Activated CD4-positive, CD25-positive, alpha-beta regulatory T cell (primary cell): ENCODE measurements around the gene BSPH1.
A peak's percentile ranks its signal among the peaks of the same experiment; 100 is the strongest.
"Not testable (repeated sequence)": the region's sequence is repeated elsewhere in the genome, so short reads cannot be mapped to it uniquely, and the experiment has no call there.

ENCODE experiments used
- DNase-seq, 4 experiments: peaks; one replicate each; lab custom pipeline; 2025; lab: John Stamatoyannopoulos, UW

BSPH1 gene

DNA sequence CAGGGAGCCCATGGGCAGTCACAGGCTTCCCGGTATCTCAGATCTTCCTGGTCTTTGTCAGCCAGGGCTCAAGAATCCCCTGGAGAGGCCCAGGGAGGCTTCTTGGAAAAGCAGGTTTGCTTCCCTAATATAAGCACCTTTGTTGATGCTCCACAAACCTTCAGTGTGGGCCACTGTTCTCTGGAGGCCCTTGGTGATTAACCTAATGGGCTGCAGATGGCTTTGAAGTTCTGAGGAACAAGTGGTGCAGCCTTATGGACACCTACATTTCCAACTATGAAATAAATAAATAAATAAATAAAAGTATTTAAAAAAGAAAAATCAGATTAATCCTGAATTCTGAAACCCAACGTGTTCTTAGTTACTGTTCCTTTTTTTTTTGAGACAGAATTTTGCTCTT, at the start of gene BSPH1:
Gene BSPH1 (minus strand): TSS at position 101 of the 400 bp plus-strand sequence. CDS start 89 bp downstream, at position 12.
- no peak for DNase-seq

- no peak for DNase-seq
Measured at GRCh38 chr19:48036765-48037164, 44.8 kb upstream of the BSPH1 start.

GRCh38 chr19:48033604-48034003, 41.6 kb upstream of the BSPH1 start:
- no peak for DNase-seq

DNA sequence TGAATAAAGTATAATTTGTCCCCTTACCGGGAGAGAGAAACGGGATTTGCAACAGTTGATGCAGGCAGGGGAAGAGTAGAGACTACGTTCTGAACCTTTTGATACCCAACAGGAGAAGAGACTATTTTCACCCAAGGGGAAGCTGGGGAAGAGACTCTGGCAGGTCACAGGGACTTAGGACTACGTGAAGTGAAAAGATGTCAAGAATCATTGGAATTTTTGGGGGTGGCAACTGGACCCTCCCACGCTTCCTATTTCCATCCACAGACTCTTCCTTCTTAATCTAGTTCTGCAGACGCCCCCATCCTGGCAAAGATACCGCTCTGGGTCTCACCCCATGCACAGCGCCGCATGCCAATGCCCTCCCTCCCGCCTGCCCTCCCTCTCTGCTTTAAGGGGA, 38.1 kb upstream of the BSPH1 start:
- DNase-seq: no peak

GRCh38 chr19:48029431-48029830, 37.5 kb upstream of the BSPH1 start:
- DNase-seq: no peak

DNA sequence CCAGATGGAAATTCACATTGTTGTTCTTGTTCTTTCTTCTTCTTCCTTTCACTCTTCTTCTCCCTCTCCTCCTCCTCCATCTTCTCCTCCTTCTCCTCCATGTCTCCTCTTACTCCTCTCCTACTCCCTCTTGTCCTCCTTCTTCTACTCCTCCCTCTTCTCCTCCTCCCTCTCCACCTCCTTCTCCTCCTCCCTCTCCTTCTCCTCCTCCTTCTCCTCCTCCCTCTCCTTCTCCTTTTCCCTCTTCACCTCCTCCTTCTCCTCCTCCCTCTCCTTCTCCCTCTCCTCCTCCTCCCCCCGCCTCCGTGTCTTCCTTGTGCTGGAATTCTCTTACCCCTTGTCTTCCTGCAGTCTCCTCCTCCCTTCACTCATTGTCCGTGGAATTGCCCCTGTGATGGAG, 33.5 kb upstream of the BSPH1 start:
- no peak for DNase-seq

DNA sequence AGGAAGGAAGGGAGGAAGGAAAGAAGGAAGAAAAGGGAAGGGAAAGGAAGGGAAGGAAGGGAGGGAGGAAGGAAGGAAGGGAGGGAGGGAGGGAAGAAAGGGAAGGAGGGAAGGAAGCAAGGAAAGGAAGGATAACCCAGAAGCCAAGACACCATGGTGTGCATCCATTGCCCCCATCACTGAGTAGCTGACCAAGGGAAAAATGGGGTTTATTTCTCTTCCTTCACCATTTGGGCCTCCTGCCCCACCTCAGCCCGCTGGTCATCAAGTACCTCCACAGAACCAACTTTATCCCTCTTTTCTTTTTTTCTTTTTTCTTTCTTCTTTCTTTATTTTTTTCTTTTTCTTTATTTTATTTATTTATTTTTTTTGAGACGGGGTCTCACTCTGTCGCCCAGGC, 31.5 kb upstream of the BSPH1 start:
- DNase-seq: no peak

DNA sequence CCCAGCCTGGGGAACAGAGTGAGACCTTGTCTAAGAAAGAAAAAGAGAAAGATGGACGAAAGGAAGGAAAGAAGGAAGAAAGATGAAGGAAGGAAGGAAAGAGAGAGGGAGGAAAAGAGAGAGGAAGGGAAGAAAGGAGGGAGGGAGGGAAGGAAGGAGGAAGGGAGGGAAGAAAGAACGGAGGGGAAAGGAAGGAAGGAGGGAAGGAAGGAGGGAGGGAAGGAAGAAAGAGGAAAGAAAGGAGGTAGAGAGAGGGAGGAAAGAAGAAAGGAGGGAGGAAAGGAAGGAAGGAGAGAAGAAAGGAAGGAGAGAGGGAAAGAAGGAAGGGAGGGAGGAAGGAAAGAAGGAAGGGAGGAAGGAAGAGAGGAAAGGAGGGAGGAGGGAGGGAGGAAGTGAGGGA, 31.0 kb upstream of the BSPH1 start:
- no peak for DNase-seq

GRCh38 chr19:48020686-48021085, 28.7 kb upstream of the BSPH1 start:
- DNase-seq: no peak

- no peak for DNase-seq
Measured at GRCh38 chr19:48010932-48011758, 19.2 kb upstream of the BSPH1 start.

DNA sequence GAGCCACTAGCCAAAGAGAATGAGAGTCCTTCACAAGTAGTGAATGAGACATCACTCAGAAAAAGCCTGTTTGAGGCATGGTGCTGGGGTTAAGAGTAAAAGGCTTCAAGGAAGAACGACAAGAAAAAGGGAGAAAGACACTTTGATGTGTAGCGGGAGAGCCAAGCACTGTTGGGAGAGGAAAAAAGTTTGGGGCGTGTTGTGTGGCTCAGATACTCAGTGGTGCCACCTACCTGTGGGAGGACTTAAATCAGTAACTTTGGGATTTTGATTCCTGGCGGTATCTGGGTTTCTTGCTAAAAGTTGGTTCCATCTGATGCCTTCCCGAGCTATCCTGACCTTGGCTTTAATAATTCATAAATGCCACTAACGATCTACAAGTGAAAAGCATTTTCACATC, 14.8 kb upstream of the BSPH1 start:
- DNase-seq: peak in 1 of 4 experiments; percentile 2

GRCh38 chr19:48004236-48004635, 12.3 kb upstream of the BSPH1 start:
- DNase-seq: no peak

DNA sequence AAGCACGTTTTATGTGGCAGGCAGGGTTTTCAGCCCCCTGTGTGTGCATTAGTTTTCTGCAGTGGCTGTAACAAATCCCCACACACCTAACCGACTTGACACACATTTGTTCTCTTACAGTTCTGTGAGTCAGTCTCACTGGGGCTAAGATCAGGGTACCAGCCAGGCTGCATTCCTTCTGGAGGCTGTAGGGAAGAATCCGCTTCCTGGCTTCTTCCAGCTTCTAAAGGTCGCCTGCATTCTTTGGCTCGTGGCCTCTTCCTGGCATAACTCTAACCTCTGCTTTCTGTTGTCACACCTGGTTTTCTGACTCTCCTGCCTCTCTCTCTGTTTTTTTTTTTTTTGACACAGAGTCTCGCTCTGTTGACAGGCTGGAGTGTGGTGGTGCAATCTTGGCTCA, 8.9 kb upstream of the BSPH1 start:
- DNase-seq: no peak

- DNase-seq: no peak
Measured at GRCh38 chr19:47998800-47999199, 6.8 kb upstream of the BSPH1 start.

DNA sequence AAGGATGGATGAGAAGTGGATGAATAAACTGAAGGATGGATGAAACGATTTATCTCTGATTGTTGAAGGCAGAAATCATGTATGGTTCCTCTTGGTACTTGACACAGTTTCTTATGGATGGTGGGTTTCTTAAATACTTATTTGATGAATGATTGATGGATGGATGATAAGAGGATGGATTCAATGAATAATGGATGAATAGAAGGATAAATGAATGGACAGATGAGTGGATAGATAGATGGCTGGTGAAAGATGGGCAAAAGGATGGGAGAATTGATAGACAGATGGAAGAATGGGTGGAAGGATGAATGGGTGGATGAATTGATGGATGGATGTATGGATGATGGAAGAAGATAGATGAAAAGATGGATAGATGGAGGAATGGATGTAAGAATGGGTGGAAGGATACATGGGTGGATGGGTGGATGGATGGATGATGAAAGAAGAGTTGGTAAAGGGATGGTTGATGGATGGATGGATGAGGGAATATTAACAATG, 4.3 kb upstream of the BSPH1 start:
- no peak for DNase-seq

- no peak for DNase-seq
Measured at GRCh38 chr19:47994209-47994802, 2.3 kb upstream of the BSPH1 start, which contains the start of gene ELSPBP1. Gene ELSPBP1, plus strand, starts transcription at chr19:47994632. Its CDS starts 14,036 bp downstream, at chr19:48008668.

DNA sequence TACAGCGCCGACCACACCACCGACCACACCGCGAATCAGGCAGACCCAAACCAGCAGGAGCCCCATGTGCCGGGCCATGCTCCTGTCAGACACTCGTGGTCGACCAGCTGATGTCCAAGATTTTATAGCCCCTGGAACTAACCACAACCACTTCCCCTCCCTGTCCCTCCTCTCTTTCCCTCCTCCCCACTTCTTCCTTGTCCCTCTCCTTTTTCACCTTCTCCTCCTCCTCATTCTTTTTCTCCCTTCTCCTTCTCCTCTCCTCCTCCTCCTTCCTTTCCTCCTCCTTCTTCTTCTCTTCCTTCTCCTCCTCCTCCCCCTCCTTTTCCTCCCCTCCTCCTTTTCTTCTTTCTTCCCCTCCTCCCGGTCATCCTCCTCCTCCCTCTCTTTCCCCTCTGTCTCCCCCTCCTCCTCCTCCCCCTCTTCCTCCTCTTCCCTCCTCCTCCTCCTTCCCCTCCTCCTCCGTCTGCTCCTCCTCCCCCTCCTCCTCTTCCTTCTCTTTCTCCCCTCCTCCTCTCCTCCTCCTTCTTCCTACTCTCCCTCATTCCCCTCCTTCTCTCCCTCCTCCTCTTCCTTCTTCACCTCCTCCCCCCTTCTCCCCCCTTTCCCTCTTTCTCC, 670 bp downstream of the BSPH1 start:
- no peak for DNase-seq

GRCh38 chr19:47973529-47973928, 18.4 kb downstream of the BSPH1 start:
- DNase-seq: no peak

DNA sequence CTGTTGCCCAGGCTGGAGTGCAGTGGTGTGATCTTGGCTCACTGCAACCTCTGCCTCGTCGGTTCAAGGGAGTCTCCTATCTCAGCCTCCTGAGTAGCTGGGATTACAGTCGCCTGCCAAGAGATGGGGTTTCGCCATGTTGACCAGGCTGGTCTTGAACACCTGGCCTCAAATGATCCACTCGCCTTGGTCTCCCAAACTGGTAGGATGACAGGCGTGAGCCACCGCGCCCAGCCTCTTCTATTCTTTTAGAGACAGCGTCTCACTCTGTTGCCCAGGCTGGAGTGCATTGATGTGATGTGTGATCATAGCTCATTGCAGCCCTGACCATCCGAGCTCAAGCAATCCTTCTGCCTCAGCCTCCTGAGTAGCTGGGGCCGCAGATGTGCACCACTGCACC, 36.0 kb downstream of the BSPH1 start:
- DNase-seq: not testable (repeated sequence)

GRCh38 chr19:47952132-47952531, 39.8 kb downstream of the BSPH1 start:
- DNase-seq: not testable (repeated sequence)

DNA sequence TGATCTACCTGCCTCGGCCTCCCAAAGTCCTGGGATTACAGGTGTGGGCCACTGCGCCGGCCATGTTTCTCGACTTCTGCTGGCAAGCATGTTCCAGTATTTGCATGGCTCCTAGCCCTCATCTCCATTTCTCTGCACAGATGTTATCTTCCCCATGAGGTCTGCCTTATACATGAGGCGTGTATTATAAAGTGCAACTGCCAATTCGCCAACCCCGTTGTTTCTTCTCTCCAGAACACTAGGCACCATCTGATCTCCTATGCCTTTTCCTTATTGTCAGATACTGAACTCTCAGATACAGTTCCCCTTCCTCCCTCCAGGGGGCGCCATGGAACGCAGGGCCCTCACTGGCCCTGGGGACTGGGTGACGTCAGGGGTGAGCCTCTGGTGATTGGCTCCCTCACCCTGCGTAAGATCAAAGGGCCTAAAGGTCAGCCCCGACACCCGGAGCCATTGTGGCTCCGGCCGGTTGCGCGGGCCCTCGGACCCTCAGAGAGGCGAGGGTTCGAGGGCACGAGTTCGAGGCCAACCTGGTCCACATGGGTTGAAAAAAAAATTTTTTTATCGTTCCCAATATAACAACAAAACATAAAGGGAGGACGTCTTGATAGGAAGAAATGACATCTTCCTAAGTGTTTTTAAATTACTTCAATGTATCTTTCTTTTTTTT, 42.0 kb downstream of the BSPH1 start:
- DNase-seq: not testable (repeated sequence)

DNA sequence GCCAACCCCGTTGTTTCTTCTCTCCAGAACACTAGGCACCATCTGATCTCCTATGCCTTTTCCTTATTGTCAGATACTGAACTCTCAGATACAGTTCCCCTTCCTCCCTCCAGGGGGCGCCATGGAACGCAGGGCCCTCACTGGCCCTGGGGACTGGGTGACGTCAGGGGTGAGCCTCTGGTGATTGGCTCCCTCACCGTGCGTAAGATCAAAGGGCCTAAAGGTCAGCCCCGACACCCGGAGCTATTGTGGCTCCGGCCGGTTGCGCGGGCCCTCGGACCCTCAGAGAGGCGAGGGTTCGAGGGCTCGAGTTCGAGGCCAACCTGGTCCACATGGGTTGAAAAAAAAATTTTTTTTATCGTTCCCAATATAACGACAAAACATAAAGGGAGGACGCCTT, 63.4 kb downstream of the BSPH1 start:
- DNase-seq: not testable (repeated sequence)
